K562 (cell line): ENCODE measurements around the gene CPLANE2. TPM values are rescaled to one million over a fixed set of nuclear protein-coding genes. Genes with fewer than 3 reads are reported as not detected.

Source experiments
- ASH1L ChIP-seq: fragments of 450-650 bp; IDR thresholded peaks from 2 replicates; pipeline ENCODE4 v1.6.1; 2018; ENCODE audit warnings: borderline replicate concordance, mild to moderate bottlenecking, low read depth; ENCODE audit not compliant: partially characterized antibody
- BCOR ChIP-seq: fragments of 450-650 bp; IDR thresholded peaks from 2 replicates; pipeline ENCODE4 v1.6.1; 2016
- CBFB ChIP-seq: sonication (generic); formaldehyde crosslinking; IDR thresholded peaks from 2 replicates; pipeline ENCODE4 v1.4.0; 2020; ENCODE audit warnings: mild to moderate bottlenecking, missing genetic modification reagents
- CEBPZ ChIP-seq: fragments of 150-350 bp; IDR thresholded peaks from 2 replicates; pipeline ENCODE4 v1.6.1; 2014; ENCODE audit warnings: low read depth, mild to moderate bottlenecking, low read length, borderline replicate concordance
- CGGBP1 ChIP-seq: fragments of 250-450 bp; sonication (Bioruptor Pico); IDR thresholded peaks from 2 replicates; pipeline ENCODE4 v1.9.0; 2021; ENCODE audit warnings: mild to moderate bottlenecking
- CREM ChIP-seq: IDR thresholded peaks from 2 replicates; pipeline ENCODE4 v1.6.1; 2014; ENCODE audit warnings: antibody characterized with exemption, low read depth
- FOXM1 ChIP-seq, 2 experiments: fragments of 450-650 bp in 1 of 2; sonication (generic) in 1 of 2; formaldehyde crosslinking in 1 of 2; IDR thresholded peaks; 2 replicates each; pipeline versions ENCODE4 v1.6.1 to v1.9.0; 2017 to 2022; ENCODE audit warnings: low read depth in 2 of 2, mild to moderate bottlenecking in 2 of 2, missing genetic modification reagents in 1 of 2, moderate library complexity in 1 of 2
- GTF2E2 ChIP-seq: fragments of 200-800 bp; sonication (Bioruptor generic); IDR thresholded peaks from 2 replicates; pipeline ENCODE4 v1.6.1; 2016; ENCODE audit warnings: missing genetic modification characterization, missing compliant biosample characterization
- GTF2F1 ChIP-seq: IDR thresholded peaks from 2 replicates; pipeline ENCODE4 v1.6.1; 2011; ENCODE audit warnings: low read depth, low read length, improper control_type of control experiment
- HCFC1 ChIP-seq: IDR thresholded peaks from 2 replicates; pipeline ENCODE4 v1.6.1; 2012; ENCODE audit warnings: low read depth, low read length, improper control_type of control experiment
- IRF2 ChIP-seq: sonication (generic); formaldehyde crosslinking; IDR thresholded peaks from 2 replicates; pipeline ENCODE4 v1.8.1; 2022; ENCODE audit warnings: mild to moderate bottlenecking, missing genetic modification reagents
- MAFK ChIP-seq: IDR thresholded peaks from 2 replicates; pipeline ENCODE4 v1.6.1; 2011; ENCODE audit warnings: low read length, improper control_type of control experiment
- MLX ChIP-seq, 2 experiments: fragments of 450-650 bp in 1 of 2; sonication (generic) in 1 of 2; formaldehyde crosslinking; conservative IDR thresholded peaks; 2 replicates each; pipeline versions ENCODE4 v1.4.0 to v1.8.1; 2020 to 2022; ENCODE audit warnings: mild to moderate bottlenecking in 1 of 2, missing genetic modification reagents in 1 of 2
- MXD1 ChIP-seq: fragments of 250-450 bp; sonication (Bioruptor Pico); IDR thresholded peaks from 2 replicates; pipeline ENCODE4 v1.8.0; 2021; ENCODE audit warnings: borderline replicate concordance, mild to moderate bottlenecking, moderate library complexity; ENCODE audit not compliant: poor library complexity, severe bottlenecking
- PTRF ChIP-seq: fragments of 450-650 bp; IDR thresholded peaks from 2 replicates; pipeline ENCODE4 v1.6.1; 2016; ENCODE audit warnings: mild to moderate bottlenecking, missing genetic modification characterization, missing compliant biosample characterization
- RFX1 ChIP-seq: fragments of 450-650 bp; IDR thresholded peaks from 2 replicates; pipeline ENCODE4 v1.6.1; 2016; ENCODE audit warnings: mild to moderate bottlenecking, moderate library complexity
- RFX5 ChIP-seq: IDR thresholded peaks from 2 replicates; pipeline ENCODE4 v1.6.1; 2011; ENCODE audit warnings: low read depth, mild to moderate bottlenecking, improper control_type of control experiment, low read length
- SETDB1 ChIP-seq: IDR thresholded peaks from one replicate; pipeline ENCODE4 v1.6.1; 2012; ENCODE audit warnings: low read length, control low read depth, inconsistent platforms
- SOX6 ChIP-seq: fragments of 450-650 bp; IDR thresholded peaks from 2 replicates; pipeline ENCODE4 v1.6.1; 2014; ENCODE audit warnings: mild to moderate bottlenecking
- THRAP3 ChIP-seq: fragments of 450-650 bp; IDR thresholded peaks from 2 replicates; pipeline ENCODE4 v1.6.1; 2016; ENCODE audit warnings: mild to moderate bottlenecking, inconsistent platforms, borderline replicate concordance
- TRIM24 ChIP-seq, 2 experiments: fragments of 450-650 bp; IDR thresholded peaks; 2 replicates each; pipeline ENCODE4 v1.6.1; 2016
- ZNF707 ChIP-seq: fragments of 250-450 bp; sonication (Bioruptor Pico); conservative IDR thresholded peaks from 2 replicates; pipeline ENCODE4 v1.8.0; 2022; ENCODE audit warnings: inconsistent platforms, mild to moderate bottlenecking, moderate library complexity
- polyA plus RNA-seq, 8 experiments: library from polyadenylated mRNA; depleted of rRNA in 4 of 8; stranded (reverse) in 5 of 8; unstranded in 3 of 8; fragments of >200 nt; fragmentation: Nextera tagmentation in 2 of 8; fragmentation: Illumina TruSeq in 1 of 8; extraction: Ambion mirVana in 2 of 8; extraction: Trizol in 1 of 8; gene quantifications; 2 replicates each; pipeline versions ENCODE4 v1.2.1 to v1.2.3, GENCODE V29; 2011 to 2014; ENCODE audit warnings: inconsistent platforms in 1 of 8, missing spikeins in 1 of 8
- total RNA-seq, 7 experiments: library from RNA; depleted of rRNA in 6 of 7; stranded (reverse); fragments of >200 nt in 6 of 7; fragmentation: Illumina TruSeq in 2 of 7; extraction: Trizol in 2 of 7; gene quantifications; 2 replicates each; pipeline versions ENCODE4 v1.2.1 to v1.2.3, GENCODE V29; 2011 to 2021; ENCODE audit warnings: low replicate concordance in 1 of 7

Gene CPLANE2
- total and polyA plus RNA-seq, 9 of the 15 experiments (the other 6 are each of a cell fraction or from before 2014, with no cell fraction given), result 0.17 to 20.9 (median 8.1) TPM

DNA sequence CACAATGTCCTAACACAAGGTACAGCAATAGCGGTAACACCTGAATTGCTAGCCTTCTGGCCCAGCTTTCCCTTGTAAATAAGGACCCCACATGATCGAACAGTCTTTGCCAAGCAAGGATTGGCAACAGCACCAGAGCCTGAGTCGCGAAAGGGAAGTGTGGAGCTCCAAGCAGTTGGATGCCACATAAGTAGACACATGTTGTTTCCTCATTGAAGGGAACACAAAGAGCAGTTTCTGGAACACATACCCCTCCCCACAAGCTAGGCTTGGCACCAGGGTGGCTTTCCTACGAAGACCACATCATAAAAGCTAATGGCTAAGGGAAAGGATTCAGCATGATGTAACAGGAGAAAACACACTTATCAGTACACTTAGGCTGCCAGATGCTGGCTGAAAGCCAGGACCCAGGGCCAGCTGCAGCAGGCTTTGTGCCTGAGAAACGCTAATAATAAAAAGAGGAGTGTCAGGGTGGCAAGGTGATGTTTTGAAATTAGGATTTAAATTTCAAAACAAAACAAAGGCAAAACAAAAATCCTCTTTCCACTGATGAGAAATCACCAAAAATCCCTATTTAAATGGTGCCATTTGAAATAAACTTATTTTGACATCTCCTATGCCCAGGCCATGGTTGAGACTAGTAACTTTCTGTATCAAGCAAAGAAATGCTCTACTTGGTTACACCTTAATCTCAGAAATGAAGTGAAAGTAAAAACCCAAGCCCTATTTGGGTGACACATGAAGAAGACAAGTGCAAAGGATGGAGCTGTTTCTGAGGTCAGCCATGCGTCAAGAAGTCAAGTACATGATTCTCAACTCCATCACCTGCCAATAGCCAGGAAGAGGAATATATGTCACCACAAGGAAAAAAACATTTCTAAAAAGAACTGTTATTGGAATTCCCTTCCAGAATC, 11.9 kb upstream of the CPLANE2 start (continued):
- TF ChIP-seq CGGBP1 (CRISPR knock-in tag) (no peak), BCOR (no peak), SOX6 (peak; percentile 89), CREM (peak; percentile 81), MAFK (no peak), SETDB1 (no peak), IRF2 (no peak), GTF2E2 (tag) (no peak), CBFB (CRISPR knock-in tag) (0 out of 2 replicates have a peak, but pooled peaks have one; percentile 13), THRAP3 (no peak), GTF2F1 (no peak), PTRF (tag) (peak; percentile 79; the same call in 1 of the 2 replicates), MXD1 (CRISPR knock-in tag) (peak; percentile 72), MLX (CRISPR knock-in tag; conservative IDR thresholded peaks at IDR 0.05) (0 out of 4 replicates have a peak, but pooled peaks of 1 of the 2 experiments have one; percentile 56), TRIM24 (IDR thresholded peaks at IDR 0.05) (peak; percentile 97), ZNF707 (CRISPR knock-in tag) (no peak; the same call in 1 of the 2 replicates), CEBPZ (no peak), FOXM1 (IDR thresholded peaks at IDR 0.05; ENCODE audit: low read depth) (peak; percentile 86; the same call in 1 of the 2 replicates), FOXM1 (CRISPR knock-in tag; IDR thresholded peaks at IDR 0.05; ENCODE audit: low read depth) (no peak), RFX1 (no peak), RFX5 (no peak), ASH1L (no peak), HCFC1 (peak; percentile 34; the same call in 1 of the 2 replicates)
